ENCODE results near the gene GTF3C1.

Gene GTF3C1

GRCh38 chr16:27595475-27595874 is 45.8 kb upstream of the GTF3C1 start:
- no peak overlapping the region for H3K4me3 ChIP-seq (replicated peaks; ENCODE audit: low read depth, low read length)
- TF ChIP-seq CTCF (IDR thresholded peaks at IDR 0.05; ENCODE audit: low read depth, low read length, missing control alignments) = no peak
- DNase-seq (ENCODE audit: extremely low read depth, low read depth) = no peak

GRCh38 chr16:27591837-27592236 is 42.1 kb upstream of the GTF3C1 start:
- TF ChIP-seq CTCF (IDR thresholded peaks at IDR 0.05; ENCODE audit: low read depth, low read length, missing control alignments) = no peak
- DNase-seq (ENCODE audit: extremely low read depth, low read depth) = no peak
- no peak overlapping the region for H3K4me3 ChIP-seq (replicated peaks; ENCODE audit: low read depth, low read length)

GRCh38 chr16:27588057-27588456 is 38.3 kb upstream of the GTF3C1 start:
- DNase-seq (ENCODE audit: extremely low read depth, low read depth) = no peak
- no peak for TF ChIP-seq CTCF (IDR thresholded peaks at IDR 0.05; ENCODE audit: low read depth, low read length, missing control alignments)
- no peak overlapping the region for H3K4me3 ChIP-seq (replicated peaks; ENCODE audit: low read depth, low read length)

- DNase-seq (ENCODE audit: extremely low read depth, low read depth) = no peak
- no peak for TF ChIP-seq CTCF (IDR thresholded peaks at IDR 0.05; ENCODE audit: low read depth, low read length, missing control alignments)
- no peak overlapping the region for H3K4me3 ChIP-seq (replicated peaks; ENCODE audit: low read depth, low read length)
Measured at GRCh38 chr16:27586711-27587110, 37.0 kb upstream of the GTF3C1 start.

- H3K4me3 ChIP-seq (replicated peaks; ENCODE audit: low read depth, low read length) = no peak overlapping the region
- DNase-seq (ENCODE audit: extremely low read depth, low read depth) = no peak
- TF ChIP-seq CTCF (IDR thresholded peaks at IDR 0.05; ENCODE audit: low read depth, low read length, missing control alignments) = no peak
Measured at GRCh38 chr16:27585200-27585599, 35.5 kb upstream of the GTF3C1 start.

GRCh38 chr16:27583634-27584033 is 33.9 kb upstream of the GTF3C1 start:
- no peak for TF ChIP-seq CTCF (IDR thresholded peaks at IDR 0.05; ENCODE audit: low read depth, low read length, missing control alignments)
- DNase-seq (ENCODE audit: extremely low read depth, low read depth) = no peak
- H3K4me3 ChIP-seq (replicated peaks; ENCODE audit: low read depth, low read length) = no peak overlapping the region

GRCh38 chr16:27582883-27583282 is 33.2 kb upstream of the GTF3C1 start:
- TF ChIP-seq CTCF (IDR thresholded peaks at IDR 0.05; ENCODE audit: low read depth, low read length, missing control alignments) = no peak
- no peak overlapping the region for H3K4me3 ChIP-seq (replicated peaks; ENCODE audit: low read depth, low read length)
- no peak for DNase-seq (ENCODE audit: extremely low read depth, low read depth)

Data from HFF-Myc (cell line).